ENCODE data around the gene AIFM2. TPM values are rescaled to one million over a fixed set of nuclear protein-coding genes. Genes with fewer than 3 reads are reported as not detected.

Gene AIFM2
- total and polyA plus RNA-seq, 2 of the 13 experiments (the other 11 are each of a cell fraction or from before 2014, with no cell fraction given), result 20.3 to 29.5 TPM

- no peak; the same call in 1 of the 2 replicates for TF ChIP-seq IKZF5 (CRISPR knock-in tag; IDR thresholded peaks at IDR 0.05)
- no peak for TF ChIP-seq STAT5B (CRISPR knock-in tag; IDR thresholded peaks at IDR 0.05)
- no peak for TF ChIP-seq TEAD2 (CRISPR knock-in tag; IDR thresholded peaks at IDR 0.05)
- no peak for TF ChIP-seq ZNF607 (CRISPR knock-in tag; IDR thresholded peaks at IDR 0.05; ENCODE audit: borderline replicate concordance)
- TF ChIP-seq ZNF597 (CRISPR knock-in tag; IDR thresholded peaks at IDR 0.05), result no peak
- TF ChIP-seq EED (CRISPR knock-in tag; IDR thresholded peaks at IDR 0.05), result no peak
- 0 out of 2 replicates have a peak, but pooled peaks have one; percentile 43 for TF ChIP-seq ZNF503 (CRISPR knock-in tag; IDR thresholded peaks at IDR 0.05)
- TF ChIP-seq ZNF34 (CRISPR knock-in tag; IDR thresholded peaks at IDR 0.05; ENCODE audit: borderline replicate concordance), result no peak
- TF ChIP-seq MTA3 (CRISPR knock-in tag; IDR thresholded peaks at IDR 0.05), result no peak
- TF ChIP-seq ELK4 (CRISPR knock-in tag; IDR thresholded peaks at IDR 0.05; ENCODE audit: borderline replicate concordance), result no peak
- TF ChIP-seq ZMYM3 (CRISPR knock-in tag; IDR thresholded peaks at IDR 0.05), result no peak; the same call in 1 of the 2 replicates
- TF ChIP-seq ZNF230 (CRISPR knock-in tag; IDR thresholded peaks at IDR 0.05), result no peak
- peak; percentile 87; the same call in 1 of the 2 replicates for TF ChIP-seq ZNF770 (CRISPR knock-in tag; IDR thresholded peaks at IDR 0.05)
- no peak for TF ChIP-seq ARID2 (CRISPR knock-in tag; IDR thresholded peaks at IDR 0.05; ENCODE audit: borderline replicate concordance)
- TF ChIP-seq ZSCAN25 (CRISPR knock-in tag; IDR thresholded peaks at IDR 0.05), result no peak
- TF ChIP-seq KMT2A (CRISPR knock-in tag; IDR thresholded peaks at IDR 0.05), result no peak; the same call in 1 of the 2 replicates
- no peak; the same call in 1 of the 2 replicates for TF ChIP-seq SNAI1 (CRISPR knock-in tag; IDR thresholded peaks at IDR 0.05; ENCODE audit: borderline replicate concordance)
Observed at GRCh38 chr10:70130878-70131559, 1.6 kb downstream of the AIFM2 start (continued).

Measured in HepG2 (cell line).